GM18519 (cell line): ENCODE results near the gene ASIC2.

Experiments
- ATAC-seq: cut with Tn5 transposase; IDR thresholded peaks from one replicate; pipeline ENCODE4 v1.9.1; 2021; ENCODE audit warnings: mild to moderate bottlenecking, moderate library complexity; ENCODE audit not compliant: unreplicated experiment, low FRiP score

Gene ASIC2

DNA sequence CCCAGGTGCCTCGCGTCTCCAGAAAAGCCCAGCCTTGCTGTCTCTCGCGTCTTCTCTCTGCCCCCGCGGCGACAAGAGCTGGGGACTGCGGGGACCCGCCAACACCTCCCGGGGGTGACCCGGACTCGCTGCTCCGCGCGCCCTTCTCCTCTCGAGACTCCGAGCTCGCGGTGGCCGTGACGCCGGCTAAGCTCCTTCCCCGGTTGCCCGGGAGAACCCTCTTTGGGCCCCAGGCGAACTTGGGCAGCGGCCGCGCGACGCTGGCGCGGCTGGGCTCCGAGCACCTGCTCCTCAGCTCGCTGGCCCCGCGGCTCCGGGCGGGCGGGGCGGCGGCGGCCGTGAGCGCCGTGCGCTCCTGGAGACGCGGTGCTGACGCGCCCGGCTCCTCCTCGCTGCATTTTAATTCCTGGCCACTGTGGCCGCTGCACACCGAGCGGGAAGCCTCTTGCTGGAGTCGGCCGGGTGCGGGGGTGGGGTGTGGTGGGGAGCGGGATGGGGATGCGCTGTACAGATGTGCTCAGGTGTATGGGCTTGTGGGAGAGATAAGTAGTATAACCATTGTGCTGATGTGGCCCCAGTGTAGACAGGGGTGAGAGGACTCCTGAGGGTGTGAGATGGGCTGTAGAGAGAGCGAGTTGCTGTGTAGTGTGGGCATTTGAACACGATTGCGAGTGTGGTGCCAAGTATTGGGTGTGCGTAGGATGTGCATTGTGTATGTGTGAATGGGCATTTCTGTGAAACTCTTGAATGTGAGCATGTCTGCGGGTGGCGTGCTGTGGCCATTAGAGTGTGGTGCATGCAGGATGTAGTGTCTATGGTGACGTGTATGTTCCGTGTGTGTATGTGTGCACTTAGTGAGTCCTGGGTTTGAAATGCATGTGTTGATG, at the start of gene ASIC2:
Gene ASIC2, minus strand, starts transcription at position 315 of the 887 bp plus-strand sequence.
- ATAC-seq, result no peak

GRCh38 chr17:33342025-33342424, 48.9 kb upstream of the ASIC2 start:
- no peak for ATAC-seq

DNA sequence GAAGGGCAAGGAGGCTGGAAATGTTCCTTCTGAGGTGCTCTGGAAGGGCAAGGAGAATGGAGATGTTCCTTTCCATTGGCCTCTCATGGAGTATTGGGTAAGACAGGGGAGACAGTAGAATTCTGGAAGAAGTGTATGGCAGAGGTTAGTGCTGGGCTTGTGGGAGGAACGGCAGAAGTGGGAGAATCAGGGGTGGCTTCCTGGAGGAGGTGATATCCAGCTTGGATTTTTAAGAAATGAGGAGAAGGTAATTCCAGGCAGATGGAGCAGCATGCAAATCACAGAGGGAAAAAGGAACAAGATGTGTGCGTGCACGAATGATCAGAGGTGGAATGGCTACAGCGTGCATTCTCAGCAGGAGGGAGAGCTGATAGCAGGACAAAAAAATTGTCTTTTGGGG, 45.1 kb upstream of the ASIC2 start:
- no peak for ATAC-seq

GRCh38 chr17:33335491-33336173, 42.5 kb upstream of the ASIC2 start:
- ATAC-seq, result no peak

GRCh38 chr17:33334703-33335102, 41.6 kb upstream of the ASIC2 start:
- ATAC-seq, result no peak

- ATAC-seq, result no peak
These were observed 37.8 kb upstream of the ASIC2 start for GRCh38 chr17:33330877-33331276.

DNA sequence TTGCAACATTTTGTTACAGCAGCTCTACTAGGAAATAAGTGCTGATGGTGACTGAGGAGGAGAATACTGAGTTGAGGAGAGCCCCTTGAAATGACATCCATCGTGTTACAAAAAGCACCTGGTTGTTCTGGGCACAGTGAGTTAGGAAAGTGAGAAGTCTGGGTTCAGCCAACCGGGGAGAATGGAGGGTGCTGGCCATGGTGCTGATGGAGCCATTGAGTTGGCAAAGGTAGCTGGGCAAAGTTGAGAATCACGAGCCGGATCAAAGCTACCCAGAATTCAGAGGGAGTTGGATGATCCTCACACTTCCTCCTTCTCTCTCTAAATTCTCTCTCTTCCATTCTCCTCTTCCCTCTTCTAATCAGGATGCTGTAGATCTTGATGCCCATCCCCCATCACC, 35.0 kb upstream of the ASIC2 start:
- no peak for ATAC-seq

GRCh38 chr17:33324736-33325135, 31.6 kb upstream of the ASIC2 start:
- ATAC-seq, result no peak

DNA sequence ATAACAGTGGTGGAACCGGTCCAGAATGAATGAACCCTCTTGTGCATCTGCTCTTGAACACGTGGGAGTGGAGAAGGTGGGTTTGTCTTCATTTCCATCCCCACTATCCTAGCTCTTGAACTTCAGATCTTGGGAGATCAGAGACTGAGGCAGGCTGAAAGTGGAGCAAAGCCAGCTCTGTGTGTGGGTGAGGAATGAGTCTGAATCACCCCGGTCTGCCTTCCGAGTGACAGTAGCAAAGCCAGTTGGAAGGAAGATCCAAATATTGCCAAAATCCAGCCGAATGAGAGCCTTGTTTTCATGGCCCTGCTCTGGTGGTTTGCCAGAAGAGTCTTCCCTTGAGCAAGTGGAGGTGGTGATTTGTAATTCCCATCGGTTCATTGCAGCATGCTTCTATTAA, 29.0 kb upstream of the ASIC2 start:
- no peak for ATAC-seq

GRCh38 chr17:33318241-33318640, 25.1 kb upstream of the ASIC2 start:
- ATAC-seq, result no peak

GRCh38 chr17:33316746-33317145, 23.7 kb upstream of the ASIC2 start:
- no peak for ATAC-seq

DNA sequence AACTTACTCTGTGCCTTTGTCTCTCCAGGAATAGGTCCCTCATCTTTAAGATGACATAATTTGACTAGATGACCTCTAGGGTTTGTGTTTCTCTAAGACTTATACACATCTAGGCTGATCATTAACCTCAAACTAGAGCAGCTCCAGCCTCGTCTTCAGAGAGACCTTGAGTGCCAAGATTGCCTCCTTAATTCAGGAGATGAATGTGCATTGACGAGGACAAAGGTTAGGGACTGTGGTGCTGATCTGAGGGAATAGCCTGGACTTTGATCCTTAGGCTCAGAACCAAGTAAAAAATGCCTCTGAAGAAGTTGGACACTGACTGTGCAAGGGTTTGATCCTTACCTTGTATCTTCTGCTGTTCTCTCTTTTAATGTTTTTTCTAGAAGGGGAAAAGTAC, 17.2 kb upstream of the ASIC2 start:
- ATAC-seq, result no peak

DNA sequence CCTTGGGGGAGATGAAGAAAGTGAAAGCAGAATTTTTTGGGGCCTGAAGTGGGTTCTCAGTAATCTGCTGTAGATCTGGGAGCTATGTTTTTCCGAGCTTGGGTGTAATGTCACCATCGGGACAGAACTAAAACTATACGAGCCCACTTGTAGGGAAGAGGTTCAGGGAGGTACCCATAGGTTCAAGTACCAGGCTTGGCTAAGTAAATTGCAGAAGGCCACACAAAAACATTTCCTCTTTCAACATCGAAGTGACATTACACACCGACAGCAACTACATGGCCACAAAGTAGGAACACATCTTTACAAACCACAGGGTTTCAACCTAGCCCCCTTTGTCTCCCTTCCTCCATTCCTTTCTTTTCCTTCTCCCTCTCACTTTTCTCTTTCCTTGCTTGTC, 10.2 kb upstream of the ASIC2 start:
- ATAC-seq, result no peak

- ATAC-seq, result no peak
These were observed 9.3 kb upstream of the ASIC2 start for GRCh38 chr17:33302394-33302793.

- no peak for ATAC-seq
These were observed 7.1 kb upstream of the ASIC2 start for GRCh38 chr17:33300241-33300640.

DNA sequence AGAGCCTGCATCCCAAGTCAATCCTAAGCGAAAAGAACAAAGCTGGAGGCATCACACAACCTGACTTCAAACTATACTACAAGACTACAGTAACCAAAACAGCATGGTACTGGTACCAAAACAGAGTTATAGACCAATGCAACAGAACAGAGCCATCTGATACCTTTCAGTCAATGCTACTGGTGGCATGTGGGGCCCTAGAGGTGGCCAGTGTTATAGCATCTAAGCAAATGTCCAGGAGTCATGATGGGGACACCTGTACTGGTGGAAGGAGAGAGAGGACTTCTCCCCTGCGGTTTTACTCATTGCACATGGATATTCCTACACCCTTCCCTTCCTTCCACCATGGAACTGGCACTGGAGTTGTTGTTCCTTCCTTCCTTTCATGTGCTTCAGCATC, 6.0 kb upstream of the ASIC2 start:
- ATAC-seq, result no peak

GRCh38 chr17:33297643-33298042, 4.5 kb upstream of the ASIC2 start:
- ATAC-seq, result no peak

DNA sequence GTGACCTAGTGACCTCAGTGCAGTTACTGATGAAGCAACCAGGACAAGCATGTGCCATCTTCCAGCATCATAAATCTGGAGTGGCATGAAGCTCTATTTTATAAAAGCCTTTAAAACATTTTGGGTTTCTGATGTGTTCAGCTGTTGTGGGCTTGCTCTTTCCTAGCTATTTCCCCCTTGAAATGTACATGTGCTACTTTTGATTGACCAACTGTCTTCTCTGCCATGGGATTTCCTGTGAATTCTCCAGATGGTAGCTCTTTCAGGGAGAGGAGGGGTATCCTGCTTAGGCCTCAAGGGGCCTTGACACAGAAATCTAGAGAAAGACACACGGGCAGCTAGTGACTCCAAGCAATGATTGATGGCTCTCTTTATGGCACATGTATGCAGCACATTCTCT, 1.9 kb upstream of the ASIC2 start:
- no peak for ATAC-seq

GRCh38 chr17:33292201-33292980, 704 bp downstream of the ASIC2 start:
- no peak for ATAC-seq

GRCh38 chr17:33291248-33292200, 1.6 kb downstream of the ASIC2 start:
- ATAC-seq, result no peak
